NAMALWA (cell line): ENCODE data around the gene LINC00305.

Experiments
- DNase-seq: peaks from one replicate; pipeline ENCODE4 v3.0.0-alpha.2; 2015; ENCODE audit warnings: low spot score

LINC00305 gene

GRCh38 chr18:64115881-64116280, 33.0 kb downstream of the LINC00305 start:
- DNase-seq = no peak

DNA sequence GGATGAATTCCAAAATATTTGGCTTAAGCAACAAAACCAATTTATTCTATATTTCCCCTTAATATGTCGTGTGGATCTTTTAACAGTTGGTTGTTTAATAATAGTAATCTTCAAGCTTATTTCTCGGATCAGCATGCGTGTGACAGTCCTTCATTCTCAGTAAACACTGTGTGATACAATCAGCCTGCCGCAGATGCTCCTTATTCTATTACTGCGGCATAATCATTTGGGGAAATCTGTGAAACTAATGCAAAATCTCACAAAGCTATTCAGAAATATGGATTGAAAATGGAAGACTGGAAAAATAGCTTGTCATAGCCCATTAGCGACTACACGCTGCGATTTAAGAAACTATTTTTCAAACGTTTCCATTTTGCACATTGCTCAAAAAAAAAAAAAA, 36.9 kb downstream of the LINC00305 start:
- no peak for DNase-seq

GRCh38 chr18:64110692-64111480, 38.0 kb downstream of the LINC00305 start:
- DNase-seq = no peak

DNA sequence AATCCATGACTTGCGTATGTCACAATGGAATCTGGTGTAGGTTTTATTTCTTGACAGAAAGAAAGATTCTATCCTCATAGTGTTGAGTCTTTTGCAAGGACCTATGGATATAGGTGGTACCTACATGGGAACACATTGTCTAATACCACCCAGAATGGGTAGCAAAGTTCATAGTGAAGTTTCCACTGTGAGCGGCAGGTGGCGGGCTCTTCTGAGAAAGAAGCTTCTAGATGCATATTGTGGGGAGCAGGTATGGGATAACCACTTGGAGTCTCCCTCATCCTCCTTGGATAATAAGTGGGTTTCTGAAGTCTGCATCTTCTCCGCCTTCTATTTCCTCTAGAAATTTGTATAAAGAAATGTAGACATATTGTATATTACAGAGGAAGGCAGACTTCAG, 44.9 kb downstream of the LINC00305 start:
- DNase-seq = peak; percentile 46

DNA sequence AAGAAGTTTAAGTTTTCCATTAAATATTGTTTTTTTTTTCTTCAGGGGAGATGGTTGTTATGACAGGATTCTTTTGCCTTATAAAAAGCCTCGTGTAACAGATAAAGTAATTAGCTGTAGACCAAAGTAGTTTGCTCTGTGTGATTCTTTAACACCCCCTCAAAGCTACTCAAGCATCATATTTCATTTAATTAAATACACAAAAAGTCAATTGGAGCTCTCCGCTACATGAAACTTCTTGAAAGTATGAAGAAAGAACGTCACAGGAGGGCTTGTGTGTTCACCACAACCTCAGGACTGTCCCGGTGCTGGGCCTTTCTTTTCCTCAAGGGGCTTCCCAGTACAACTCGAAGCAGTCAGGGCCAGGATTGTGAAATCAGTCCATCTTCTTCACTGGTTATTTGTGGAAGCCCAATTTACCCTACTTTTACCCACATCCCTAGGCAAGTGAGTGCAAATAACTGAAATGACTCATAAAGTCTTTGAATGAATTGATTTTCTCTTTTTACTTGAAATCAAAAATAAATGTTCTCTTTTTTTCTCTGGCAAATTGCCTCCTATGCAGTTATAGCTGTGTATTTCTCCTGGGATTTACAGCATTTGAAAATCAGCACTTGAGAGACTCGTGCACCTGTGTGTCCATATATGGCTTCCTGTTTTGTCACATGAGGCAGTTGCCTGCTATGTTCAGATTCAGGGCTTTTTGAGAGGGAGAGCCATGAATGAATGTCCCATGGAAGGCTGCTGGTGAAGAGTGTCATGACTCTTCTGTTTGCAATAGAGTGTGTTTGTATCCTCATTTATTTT, 48.6 kb downstream of the LINC00305 start:
- peak; percentile 23 for DNase-seq

GRCh38 chr18:64099244-64099643, 49.6 kb downstream of the LINC00305 start:
- no peak for DNase-seq

DNA sequence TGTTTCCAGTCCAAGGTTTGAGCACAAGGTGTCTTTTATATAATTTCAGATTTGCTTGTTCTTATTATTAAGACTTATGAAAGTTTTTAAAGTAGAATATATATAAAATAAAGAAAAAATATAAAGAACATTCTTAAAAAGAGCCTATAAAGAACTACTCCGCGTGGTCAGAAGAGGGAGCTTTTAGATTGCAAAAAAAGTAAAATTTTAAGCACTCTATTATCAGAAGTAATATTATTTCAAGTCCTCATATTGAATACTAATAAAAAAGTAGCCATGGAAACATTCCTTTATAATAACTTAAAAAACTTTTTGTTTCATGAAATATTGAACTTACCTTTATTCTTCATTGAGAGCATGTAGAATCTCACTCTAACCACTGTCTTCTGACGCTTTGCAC, 51.4 kb downstream of the LINC00305 start:
- no peak for DNase-seq

- no peak for DNase-seq
Observed at GRCh38 chr18:64095056-64095455, 53.8 kb downstream of the LINC00305 start.

- DNase-seq = no peak
Observed at GRCh38 chr18:64094210-64094609, 54.7 kb downstream of the LINC00305 start.

DNA sequence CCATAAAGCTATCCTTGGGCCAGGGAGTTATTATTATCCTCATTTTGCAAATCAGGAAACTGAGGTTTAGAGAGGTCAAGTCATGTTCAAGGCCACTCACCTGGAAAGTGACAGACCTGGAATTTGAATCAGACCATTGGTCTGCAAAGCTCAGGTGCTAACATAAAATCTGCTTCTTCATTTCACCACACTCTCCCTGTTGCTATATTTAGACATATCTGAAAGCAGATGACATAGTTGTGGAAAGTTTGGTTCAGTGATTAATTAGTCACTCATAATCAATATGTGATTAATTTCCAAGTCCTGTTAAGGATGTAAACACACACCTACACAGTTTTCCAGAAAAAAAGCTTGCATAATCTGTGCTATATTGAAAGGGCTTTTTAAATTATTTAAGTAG, 57.4 kb downstream of the LINC00305 start:
- no peak for DNase-seq

DNA sequence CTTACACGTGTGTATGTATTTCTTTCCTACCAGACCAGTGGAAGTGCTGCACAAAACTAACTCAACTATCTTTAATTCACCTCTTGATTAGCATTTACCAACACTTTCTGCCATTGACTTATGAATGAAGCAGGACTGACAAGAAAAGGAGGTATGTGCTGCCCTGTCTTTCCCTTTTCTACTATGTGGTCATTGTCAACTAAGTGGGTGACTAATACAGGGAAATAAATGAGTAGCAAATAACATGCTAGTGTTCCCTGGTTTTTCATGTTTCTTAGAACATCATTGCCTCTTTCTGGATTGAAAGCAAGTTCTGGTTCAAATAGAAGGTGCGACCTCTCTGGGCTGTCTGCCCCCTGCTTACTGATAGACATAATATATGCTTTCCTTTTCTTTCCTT, 58.0 kb downstream of the LINC00305 start:
- DNase-seq = no peak

DNA sequence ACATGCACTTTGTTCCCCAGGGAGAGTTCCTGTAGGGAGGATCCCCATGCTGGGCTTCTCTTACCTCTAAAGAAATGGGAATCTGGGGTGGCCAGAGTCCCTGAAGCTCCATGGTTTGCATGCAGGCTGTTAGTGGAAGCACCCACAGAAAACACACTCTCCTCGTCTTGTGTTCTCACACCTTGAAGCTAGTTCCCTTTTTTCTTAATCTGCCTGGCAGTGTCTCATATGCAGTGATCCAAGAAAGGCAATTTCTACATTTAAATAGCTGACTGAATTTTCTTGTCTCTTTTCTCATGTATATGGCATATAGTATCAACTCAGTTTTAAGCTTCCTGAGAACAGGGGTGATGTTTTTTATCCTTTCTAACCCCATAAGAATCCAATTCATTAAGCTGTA, 65.0 kb downstream of the LINC00305 start:
- DNase-seq = no peak

DNA sequence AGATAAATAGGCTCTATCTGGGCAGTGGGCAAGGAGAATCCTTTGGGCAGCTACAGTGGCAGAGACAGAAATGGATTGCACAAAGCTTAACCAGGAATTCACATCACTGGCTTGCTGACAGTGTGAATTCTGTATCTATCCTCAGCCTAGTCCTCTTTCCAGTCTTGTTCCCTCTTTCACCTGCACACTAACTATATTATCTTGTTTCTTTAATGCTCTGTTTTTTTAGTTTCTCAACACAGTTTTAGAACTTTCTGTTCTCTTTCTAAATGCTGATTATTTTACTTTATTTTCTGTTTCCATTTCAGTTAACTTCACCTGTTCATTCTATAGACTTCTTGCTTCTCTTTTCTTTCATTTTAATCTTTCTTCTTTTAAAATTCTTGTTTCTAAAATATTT, 66.4 kb downstream of the LINC00305 start:
- DNase-seq = no peak

DNA sequence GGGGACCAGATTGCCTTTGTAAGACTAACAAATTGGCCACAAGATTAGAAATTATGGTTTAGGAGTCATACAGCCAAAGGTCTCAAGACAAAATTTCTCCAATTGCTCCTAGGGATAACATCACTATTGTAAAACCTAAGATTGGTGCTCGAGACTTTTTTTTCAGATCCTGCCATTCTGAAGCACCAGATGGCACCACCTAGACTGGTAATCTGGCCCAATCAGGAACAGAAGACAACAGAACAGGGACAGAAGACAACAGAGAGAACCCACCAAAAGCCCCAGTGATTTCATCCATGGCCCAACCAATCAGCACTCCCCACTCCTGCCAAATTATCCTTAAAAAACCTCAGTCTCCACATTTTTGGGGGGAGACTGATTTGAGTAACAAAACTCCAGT, 66.8 kb downstream of the LINC00305 start:
- no peak for DNase-seq

DNA sequence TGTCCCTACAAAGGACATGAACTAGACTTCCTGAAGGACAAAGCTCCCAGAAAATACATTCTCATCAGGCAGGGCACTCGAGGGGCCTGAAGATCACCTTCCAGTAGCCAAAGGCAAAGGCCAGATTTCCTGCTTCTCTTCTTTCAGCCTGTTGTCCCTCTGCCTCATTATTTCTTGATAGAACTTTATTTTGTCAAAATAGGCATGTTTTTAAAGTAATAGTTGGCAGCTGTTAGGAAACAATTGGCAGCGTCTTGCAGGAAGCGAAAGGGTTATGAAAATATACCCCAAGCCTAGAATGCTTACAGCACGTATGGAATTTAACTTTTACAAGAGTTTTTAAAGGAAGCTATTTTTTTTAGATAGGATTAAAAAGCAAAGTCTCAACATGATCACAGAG, 74.9 kb downstream of the LINC00305 start:
- DNase-seq = no peak

GRCh38 chr18:64055019-64055418, 93.9 kb downstream of the LINC00305 start:
- no peak for DNase-seq

DNA sequence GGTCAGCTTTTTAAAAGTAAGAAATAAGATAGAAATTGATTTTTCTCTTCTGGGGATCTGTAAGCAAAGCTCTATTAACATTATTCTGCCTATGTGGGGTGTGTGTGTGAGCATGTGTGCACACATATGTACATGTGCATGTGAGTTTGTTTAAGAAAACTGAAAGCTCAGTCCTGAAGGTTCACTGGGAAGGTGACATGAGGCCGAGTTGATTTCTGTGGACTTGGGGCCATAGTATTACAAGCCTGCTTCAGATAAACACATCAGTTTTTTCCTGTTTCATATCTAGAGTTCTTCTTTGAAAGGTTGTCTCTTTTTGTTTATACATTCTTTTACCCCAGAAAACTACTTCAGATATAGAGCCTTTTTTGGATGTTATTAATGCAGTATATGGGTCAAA, 95.6 kb downstream of the LINC00305 start:
- DNase-seq = no peak

GRCh38 chr18:64052772-64053171, 96.1 kb downstream of the LINC00305 start:
- no peak for DNase-seq

DNA sequence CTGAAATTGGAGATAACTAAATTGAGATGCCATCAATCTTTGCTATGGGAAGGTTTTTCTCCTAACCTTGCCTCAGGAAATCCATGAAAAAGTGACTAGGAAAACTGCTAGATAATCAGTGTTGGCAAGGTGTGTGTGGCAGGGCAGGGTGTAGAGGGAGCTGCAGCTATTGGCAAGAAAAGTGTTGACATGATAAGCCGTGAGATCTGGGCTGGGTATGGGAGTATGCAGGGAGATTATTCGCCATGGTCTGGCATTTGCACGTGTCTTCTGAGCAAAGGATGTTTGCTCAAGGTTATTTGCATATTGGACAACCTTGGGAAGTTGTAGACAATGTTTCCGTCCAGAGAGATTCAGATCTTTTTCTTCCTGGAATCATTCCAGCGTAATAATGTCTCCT, 104.3 kb downstream of the LINC00305 start:
- no peak for DNase-seq

GRCh38 chr18:64042728-64043358, 106.0 kb downstream of the LINC00305 start:
- DNase-seq = no peak

DNA sequence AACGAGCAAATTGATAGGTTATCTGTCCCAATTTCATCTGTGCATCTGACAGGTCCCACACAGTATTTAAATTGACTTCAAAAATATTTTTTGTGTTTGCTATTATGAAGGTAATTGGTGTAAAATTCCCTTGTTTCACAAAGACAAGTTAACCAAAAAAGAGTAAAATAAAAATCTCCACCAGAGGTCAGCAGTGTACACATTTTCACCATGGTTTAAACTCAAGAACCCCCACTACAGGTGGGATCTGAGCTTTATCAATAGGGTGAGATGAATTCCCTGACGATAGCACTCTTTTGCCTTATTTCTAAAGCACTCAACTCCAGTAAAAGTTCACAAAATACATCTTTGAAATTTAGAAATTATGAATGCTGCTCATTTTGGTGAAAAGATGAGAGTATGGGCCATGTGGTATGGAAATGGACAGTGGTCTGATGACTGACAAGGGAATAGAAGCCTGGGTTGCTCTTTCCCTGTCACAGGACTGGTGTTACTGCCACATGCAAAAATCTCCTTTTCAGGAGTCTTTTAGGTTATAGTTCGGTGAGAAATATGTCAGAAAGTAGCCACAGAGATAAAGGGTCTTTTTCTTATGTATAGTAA, 111.0 kb downstream of the LINC00305 start:
- peak; percentile 75 for DNase-seq

DNA sequence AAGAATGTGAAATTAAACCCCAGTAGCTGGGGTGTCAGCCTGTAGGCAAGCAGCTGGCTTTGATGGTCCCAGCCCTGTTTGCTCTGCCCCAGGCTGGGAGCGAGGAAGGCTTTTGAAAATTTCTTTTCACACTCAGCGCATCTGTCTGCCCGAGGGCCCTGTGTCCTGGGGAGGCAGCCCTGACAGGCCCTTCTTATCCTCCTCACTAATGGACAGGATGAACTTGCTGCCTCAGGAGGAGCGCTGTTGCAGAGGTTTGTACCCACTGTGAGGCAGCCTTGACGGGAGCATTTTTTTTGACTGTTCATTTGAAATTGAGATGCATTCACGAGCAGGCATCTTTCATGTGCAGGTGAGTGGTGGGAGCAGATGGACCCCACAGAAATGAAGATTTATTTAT, 116.6 kb downstream of the LINC00305 start:
- no peak for DNase-seq

DNA sequence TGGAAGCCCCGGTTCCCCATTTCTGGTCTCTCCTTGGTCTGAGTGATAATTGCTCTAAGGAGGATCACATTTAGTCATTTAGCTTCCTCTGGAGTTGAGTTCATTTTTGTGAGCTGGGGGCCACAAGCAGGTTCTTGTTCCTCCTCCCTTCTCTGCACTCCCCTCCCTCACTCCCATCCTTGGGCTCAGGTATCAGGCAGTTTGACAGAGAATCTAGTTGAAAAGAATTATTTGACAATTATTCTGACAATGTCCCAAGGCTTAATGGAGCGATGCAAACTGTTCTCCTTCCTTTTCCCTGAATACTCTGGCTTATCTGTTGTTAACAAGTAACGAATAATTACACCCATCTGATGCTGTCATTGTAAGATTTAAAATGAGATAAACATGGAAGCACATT, 117.5 kb downstream of the LINC00305 start:
- no peak for DNase-seq
